IMR-90 (cell line): ENCODE measurements around the gene JMJD6. TPM values are rescaled to one million over a fixed set of nuclear protein-coding genes. Genes with fewer than 3 reads are reported as not detected.

Experiments
- ATAC-seq: fragments of 200-7000 bp; cut with Tn5 transposase; 2 replicates; pipeline ENCODE4 v1.9.1; 2020; ENCODE audit warnings: low read depth, mild to moderate bottlenecking, moderate library complexity
- BruUV-seq: library from RNA; stranded (reverse); fragments of 400-500 nt; replicated peaks from 2 replicates; lab custom pipeline; 2021; lab: Mats Ljungman, UMichigan
- CTCF ChIA-PET: fragments of 300-600 bp; formaldehyde crosslinking; extraction: SDS; loops from one replicate; lab custom pipeline; 2021; ENCODE audit warnings: antibody characterized with exemption; lab: Yijun Ruan, JAX
- POLR2A ChIA-PET: fragments of 300-600 bp; sonication (Branson Sonifier 250); formaldehyde crosslinking; loops from one replicate; lab custom pipeline; 2022; ENCODE audit warnings: antibody characterized with exemption; ENCODE audit not compliant: unreplicated experiment; lab: Charles Lee
- DNase-seq: peaks from one replicate; pipeline ENCODE4 v3.0.0; 2013
- H2AFZ ChIP-seq: replicated peaks from 2 replicates; pipeline ENCODE3; 2013; ENCODE audit warnings: low read length, mild to moderate bottlenecking; ENCODE audit not compliant: poor library complexity
- H2AK5ac ChIP-seq: 2 replicates; pipeline ENCODE4 v1.6.1; 2013; ENCODE audit warnings: low read depth, low read length, inconsistent platforms
- H2AK9ac ChIP-seq: replicated peaks from 2 replicates; pipeline ENCODE3; 2013; ENCODE audit warnings: mild to moderate bottlenecking, low read depth, low read length, moderate library complexity; ENCODE audit not compliant: poor library complexity
- H2BK120ac ChIP-seq: 2 replicates; pipeline ENCODE4 v1.6.1; 2013; ENCODE audit warnings: low read depth, low read length, inconsistent platforms
- H2BK15ac ChIP-seq: 3 replicates; pipeline ENCODE4 v1.6.1; 2013; ENCODE audit warnings: low read depth, low read length, inconsistent platforms
- H2BK20ac ChIP-seq: 2 replicates; pipeline ENCODE4 v1.6.1; 2013; ENCODE audit warnings: low read depth, mild to moderate bottlenecking, inconsistent platforms, low read length, moderate library complexity
- H2BK5ac ChIP-seq: 2 replicates; pipeline ENCODE4 v1.6.1; 2013; ENCODE audit warnings: mild to moderate bottlenecking, low read depth, low read length, inconsistent platforms; ENCODE audit not compliant: poor library complexity, severe bottlenecking
- H3K14ac ChIP-seq: replicated peaks from 2 replicates; pipeline ENCODE4 v1.6.1; 2013; ENCODE audit warnings: low read depth, low read length, inconsistent platforms
- H3K18ac ChIP-seq: 2 replicates; pipeline ENCODE4 v1.6.1; 2013; ENCODE audit warnings: low read depth, low read length, control low read depth
- H3K23ac ChIP-seq: 2 replicates; pipeline ENCODE4 v1.6.1; 2013; ENCODE audit warnings: low read depth, low read length, inconsistent platforms
- H3K27ac ChIP-seq: 2 replicates; pipeline ENCODE4 v1.5.1; 2013; ENCODE audit warnings: mild to moderate bottlenecking, control low read depth, low read length; ENCODE audit not compliant: insufficient read depth
- H3K27me3 ChIP-seq: 2 replicates; pipeline ENCODE4 v1.6.1; 2013; ENCODE audit warnings: low read length; ENCODE audit not compliant: control insufficient read depth, insufficient read depth
- H3K36me3 ChIP-seq: 2 replicates; pipeline ENCODE4 v1.6.1; 2013; ENCODE audit warnings: low read length, mixed read lengths; ENCODE audit not compliant: control insufficient read depth, insufficient read depth
- H3K4ac ChIP-seq: 2 replicates; pipeline ENCODE4 v1.6.1; 2013; ENCODE audit warnings: low read depth, low read length, inconsistent platforms
- H3K4me1 ChIP-seq: 2 replicates; pipeline ENCODE4 v1.6.1; 2013; ENCODE audit warnings: low read length, mixed read lengths; ENCODE audit not compliant: control insufficient read depth, insufficient read depth
- H3K4me2 ChIP-seq: 2 replicates; pipeline ENCODE4 v1.6.1; 2013; ENCODE audit warnings: low read depth, mild to moderate bottlenecking, control low read depth, low read length, moderate library complexity
- H3K4me3 ChIP-seq: 2 replicates; pipeline ENCODE4 v1.5.1; 2013; ENCODE audit warnings: low read depth, mild to moderate bottlenecking, control low read depth, low read length, moderate library complexity; ENCODE audit not compliant: insufficient read depth
- H3K56ac ChIP-seq: 2 replicates; pipeline ENCODE4 v1.6.1; 2013; ENCODE audit warnings: low read length, inconsistent platforms; ENCODE audit not compliant: insufficient read depth; ENCODE audit errors: extremely low read depth
- H3K79me1 ChIP-seq, 2 experiments: 2 replicates each; pipeline ENCODE4 v1.6.1; 2013; ENCODE audit warnings: low read length in 2 of 2, inconsistent platforms in 1 of 2, low read depth in 1 of 2
- H3K9ac ChIP-seq: 2 replicates; pipeline ENCODE4 v1.6.1; 2013; ENCODE audit warnings: low read depth, low read length, control low read depth
- H3K9me1 ChIP-seq: 2 replicates; pipeline ENCODE4 v1.6.1; 2013; ENCODE audit warnings: low read length, inconsistent platforms; ENCODE audit not compliant: insufficient read depth
- H3K9me3 ChIP-seq: 2 replicates; pipeline ENCODE4 v1.6.1; 2013; ENCODE audit warnings: low read length; ENCODE audit not compliant: control insufficient read depth, insufficient read depth
- H4K20me1 ChIP-seq: 2 replicates; pipeline ENCODE4 v1.6.1; 2013; ENCODE audit warnings: low read length, inconsistent platforms; ENCODE audit not compliant: insufficient read depth
- H4K5ac ChIP-seq: 2 replicates; pipeline ENCODE4 v1.6.1; 2013; ENCODE audit warnings: mild to moderate bottlenecking, low read depth, low read length, control low read depth
- H4K8ac ChIP-seq, 2 experiments: 2 replicates each; pipeline ENCODE4 v1.6.1; 2013; ENCODE audit warnings: low read depth in 2 of 2, low read length in 2 of 2, control low read depth in 1 of 2, inconsistent platforms in 1 of 2
- H4K91ac ChIP-seq: 2 replicates; pipeline ENCODE4 v1.6.1; 2013; ENCODE audit warnings: low read depth, low read length, inconsistent platforms; ENCODE audit not compliant: insufficient read depth
- BHLHE40 ChIP-seq: fragments of 150-350 bp; IDR thresholded peaks from 2 replicates; pipeline ENCODE4 v1.6.1; 2016; ENCODE audit warnings: mild to moderate bottlenecking, low read depth, low read length
- CEBPB ChIP-seq: IDR thresholded peaks from 2 replicates; pipeline ENCODE4 v1.6.1; 2012; ENCODE audit warnings: low read depth, low read length, improper control_type of control experiment
- CHD1 ChIP-seq: IDR thresholded peaks from 2 replicates; pipeline ENCODE4 v1.6.1; 2012; ENCODE audit warnings: low read depth, low read length, improper control_type of control experiment
- CTCF ChIP-seq: conservative IDR thresholded peaks from 2 replicates; pipeline ENCODE4 v1.5.1; 2012; ENCODE audit warnings: mild to moderate bottlenecking, low read depth, low read length, improper control_type of control experiment
- ELK1 ChIP-seq: fragments of 150-350 bp; IDR thresholded peaks from 2 replicates; pipeline ENCODE4 v1.6.1; 2016; ENCODE audit warnings: low read depth, mild to moderate bottlenecking, low read length, moderate library complexity, borderline replicate concordance
- FOS ChIP-seq: fragments of 150-350 bp; IDR thresholded peaks from 2 replicates; pipeline ENCODE4 v1.6.1; 2016; ENCODE audit warnings: low read depth, low read length
- MAFK ChIP-seq: IDR thresholded peaks from 2 replicates; pipeline ENCODE4 v1.6.1; 2012; ENCODE audit warnings: low read depth, low read length, improper control_type of control experiment
- MAZ ChIP-seq: IDR thresholded peaks from 2 replicates; pipeline ENCODE4 v1.6.1; 2012; ENCODE audit warnings: low read depth, mild to moderate bottlenecking, low read length, improper control_type of control experiment, moderate library complexity, borderline replicate concordance
- MXI1 ChIP-seq: IDR thresholded peaks from 2 replicates; pipeline ENCODE4 v1.6.1; 2012; ENCODE audit warnings: low read depth, mild to moderate bottlenecking, low read length, moderate library complexity, borderline replicate concordance
- NFE2L2 ChIP-seq: fragments of 150-350 bp; IDR thresholded peaks from 2 replicates; pipeline ENCODE4 v1.6.1; 2016; ENCODE audit warnings: low read depth, mild to moderate bottlenecking, low read length
- POLR2A ChIP-seq: IDR thresholded peaks from 2 replicates; pipeline ENCODE4 v1.6.1; 2012; ENCODE audit warnings: mild to moderate bottlenecking, low read depth, low read length
- RAD21 ChIP-seq: IDR thresholded peaks from 2 replicates; pipeline ENCODE4 v1.6.1; 2012; ENCODE audit warnings: low read length, improper control_type of control experiment
- RCOR1 ChIP-seq: IDR thresholded peaks from 2 replicates; pipeline ENCODE4 v1.6.1; 2012; ENCODE audit warnings: mild to moderate bottlenecking, low read length, improper control_type of control experiment; ENCODE audit not compliant: insufficient replicate concordance
- RFX5 ChIP-seq: IDR thresholded peaks from 2 replicates; pipeline ENCODE4 v1.8.0; 2012; ENCODE audit warnings: low read depth, mild to moderate bottlenecking, low read length, moderate library complexity
- SMC3 ChIP-seq: fragments of 150-350 bp; IDR thresholded peaks from 2 replicates; pipeline ENCODE4 v1.6.1; 2016; ENCODE audit warnings: low read depth, mild to moderate bottlenecking, antibody characterized with exemption, low read length, moderate library complexity
- USF2 ChIP-seq: fragments of 150-350 bp; IDR thresholded peaks from 2 replicates; pipeline ENCODE4 v1.6.1; 2017; ENCODE audit warnings: mild to moderate bottlenecking, antibody characterized with exemption, low read length, low read depth
- dilution Hi-C: fragments of 300-500 bp; cut with HindIII; formaldehyde crosslinking; loops from one replicate; pipeline ENCODE4 v1.14.3; 2018; ENCODE audit warnings: low sequenced_read_pairs; ENCODE audit not compliant: unreplicated experiment
- in situ Hi-C: fragments of 300-500 bp; cut with MboI; formaldehyde crosslinking; loops from 3 replicates; pipeline ENCODE4 v1.14.3; 2019; ENCODE audit warnings: low sequenced_read_pairs, inconsistent platforms, mixed read lengths
- intact Hi-C: fragments of 100-400 bp; cut with micrococcal nuclease; formaldehyde crosslinking; loops from 2 replicates; pipeline ENCODE4 v1.10.0; 2022
- polyA plus RNA-seq, 3 experiments: library from polyadenylated mRNA; depleted of rRNA; stranded (reverse); fragments of >200 nt; gene quantifications; 2 replicates each; pipeline ENCODE4 v1.2.3, GENCODE V29; 2012; ENCODE audit warnings: low replicate concordance in 1 of 3
- total RNA-seq: library from RNA; depleted of rRNA; stranded (reverse); fragments of >200 nt; gene quantifications from 2 replicates; pipeline ENCODE4 v1.2.3, GENCODE V29; 2012

JMJD6 gene
- total and polyA plus RNA-seq, 2 of the 4 experiments (the other 2 are of a cell fraction) = 24.4 to 33.7 TPM

GRCh38 chr17:76742958-76743357 lies 16.6 kb upstream of the JMJD6 start:
- Histone ChIP-seq H4K8ac (no peak overlapping the region), H2BK120ac (no peak overlapping the region), H3K4me2 (no peak overlapping the region), H3K9me3 (no peaks in the 10 kb centered on the region; the same call in 1 of the 2 replicates), H4K5ac (no peak overlapping the region), H2BK20ac (no peak overlapping the region; the same call in 1 of the 2 replicates), H3K36me3 (peaks cover 23% of the 10 kb centered on the region), H3K18ac (no peak overlapping the region), H3K27ac (no peak overlapping the region), H3K27me3 (no peaks in the 10 kb centered on the region), H3K4me1 (no peaks in the 10 kb centered on the region), H4K20me1 (no peaks in the 10 kb centered on the region), H4K91ac (no peak overlapping the region), H3K14ac (no peak overlapping the region), H2AFZ (no peak overlapping the region), H3K4me3 (no peak overlapping the region), H3K4ac (no peak overlapping the region), H3K23ac (no peak overlapping the region), H3K56ac (no peak overlapping the region), H2BK15ac (no peak overlapping the region), H3K9me1 (peaks cover 4% of the 10 kb centered on the region; the same call in 1 of the 2 replicates), H2AK5ac (no peak overlapping the region), H2BK5ac (no peak overlapping the region), H3K9ac (no peak overlapping the region), H2AK9ac (no peak overlapping the region), H3K79me1 (peaks cover 10 to 20% of the 10 kb centered on the region in 2 experiments)
- no TSS peak for BruUV-seq
- intact Hi-C loops = no loop called here
- TF ChIP-seq SMC3 (no peak), POLR2A (no peak), USF2 (no peak), RFX5 (no peak), NFE2L2 (no peak), RAD21 (no peak), CEBPB (no peak), FOS (no peak), MXI1 (no peak), ELK1 (no peak), MAFK (no peak), RCOR1 (no peak), CTCF (no peak), MAZ (no peak), CHD1 (no peak), BHLHE40 (no peak)
- ChIA-PET POLR2A (no interaction called here), CTCF (interaction anchor here (0.7 kb wide), 1 partner anchor 1966 kb away, joined by 3 read pairs; no protein-coding TSS in a partner anchor)
- in situ Hi-C loops = no loop called here
- ATAC-seq (no peak), DNase-seq (no peak)
- dilution Hi-C loops = no loop called here
